HL-60 (cell line): ENCODE measurements around the gene THSD7B.

ENCODE experiments used
- DNase-seq, 2 experiments: peaks; one replicate each; pipeline ENCODE4 v3.0.0-alpha.2; 2010 to 2020; ENCODE audit warnings: low read depth in 1 of 2, low spot score in 1 of 2
- H3K27ac ChIP-seq: fragments of 250-450 bp; sonication (Bioruptor Pico); replicated peaks from 2 replicates; pipeline ENCODE4 v1.5.1; 2020; ENCODE audit warnings: mild to moderate bottlenecking, moderate library complexity
- H3K27me3 ChIP-seq: fragments of 250-450 bp; sonication (Bioruptor Pico); 2 replicates; pipeline ENCODE4 v1.5.1; 2021; ENCODE audit warnings: mild to moderate bottlenecking, moderate library complexity; ENCODE audit not compliant: insufficient read depth, poor library complexity, severe bottlenecking
- H3K4me3 ChIP-seq: replicated peaks from 2 replicates; pipeline ENCODE4 v1.5.1; 2011; ENCODE audit warnings: mild to moderate bottlenecking, control low read depth, low read length; ENCODE audit not compliant: insufficient read depth
- GABPA ChIP-seq: IDR thresholded peaks from 2 replicates; pipeline ENCODE4 v1.6.1; 2012; ENCODE audit warnings: low read depth
- POLR2AphosphoS5 ChIP-seq: IDR thresholded peaks from 2 replicates; pipeline ENCODE4 v1.6.1; 2012; ENCODE audit warnings: low read depth
- SPI1 ChIP-seq: IDR thresholded peaks from 2 replicates; pipeline ENCODE4 v1.6.1; 2012; ENCODE audit warnings: low read depth, mild to moderate bottlenecking, borderline replicate concordance
- TF ChIP-seq, protein P1 (sequence below): IDR thresholded peaks from 2 replicates; pipeline ENCODE4 v1.6.1; 2012; ENCODE audit warnings: low read depth; ENCODE audit not compliant: insufficient replicate concordance
- TF ChIP-seq, protein P2 (sequence below): IDR thresholded peaks from one replicate; pipeline ENCODE4 v1.5.1; 2011; ENCODE audit warnings: low read length, control low read depth, inconsistent platforms; ENCODE audit not compliant: insufficient read depth

The THSD7B gene

DNA sequence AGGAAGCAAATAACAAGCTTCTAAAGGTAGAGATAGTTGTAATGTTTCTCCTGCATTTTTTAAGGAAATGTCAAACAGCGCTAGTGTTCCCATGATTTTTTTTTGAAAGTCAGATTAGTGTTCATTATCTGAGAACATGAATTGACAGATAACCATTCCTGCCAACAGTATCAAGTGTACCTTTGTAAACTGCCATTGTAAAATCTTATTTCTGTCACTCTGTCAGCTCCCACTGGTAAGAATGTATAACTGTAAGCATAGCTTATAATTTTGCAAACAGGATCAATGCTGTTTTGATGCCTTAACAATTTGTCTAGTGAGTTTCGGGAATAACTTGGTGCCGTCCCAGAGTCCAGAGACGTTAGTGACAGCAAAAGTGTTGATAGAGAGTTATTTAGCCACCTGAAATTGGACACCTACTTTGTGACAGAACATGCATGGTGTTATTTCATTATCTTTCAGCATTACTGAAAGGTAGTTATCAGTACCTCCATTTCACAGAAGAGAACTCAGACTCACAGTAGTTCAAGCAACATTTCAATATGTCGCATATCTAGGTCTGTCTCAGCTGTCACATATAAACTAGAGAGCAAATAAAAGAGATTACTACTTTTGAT lies 221.4 kb downstream of the THSD7B start:
- H3K27ac ChIP-seq = no peak overlapping the region
- peaks cover 2% of the 10 kb centered on the region for H3K27me3 ChIP-seq
- DNase-seq = no peak
- no peak overlapping the region for H3K4me3 ChIP-seq
- TF ChIP-seq, protein P1, sequence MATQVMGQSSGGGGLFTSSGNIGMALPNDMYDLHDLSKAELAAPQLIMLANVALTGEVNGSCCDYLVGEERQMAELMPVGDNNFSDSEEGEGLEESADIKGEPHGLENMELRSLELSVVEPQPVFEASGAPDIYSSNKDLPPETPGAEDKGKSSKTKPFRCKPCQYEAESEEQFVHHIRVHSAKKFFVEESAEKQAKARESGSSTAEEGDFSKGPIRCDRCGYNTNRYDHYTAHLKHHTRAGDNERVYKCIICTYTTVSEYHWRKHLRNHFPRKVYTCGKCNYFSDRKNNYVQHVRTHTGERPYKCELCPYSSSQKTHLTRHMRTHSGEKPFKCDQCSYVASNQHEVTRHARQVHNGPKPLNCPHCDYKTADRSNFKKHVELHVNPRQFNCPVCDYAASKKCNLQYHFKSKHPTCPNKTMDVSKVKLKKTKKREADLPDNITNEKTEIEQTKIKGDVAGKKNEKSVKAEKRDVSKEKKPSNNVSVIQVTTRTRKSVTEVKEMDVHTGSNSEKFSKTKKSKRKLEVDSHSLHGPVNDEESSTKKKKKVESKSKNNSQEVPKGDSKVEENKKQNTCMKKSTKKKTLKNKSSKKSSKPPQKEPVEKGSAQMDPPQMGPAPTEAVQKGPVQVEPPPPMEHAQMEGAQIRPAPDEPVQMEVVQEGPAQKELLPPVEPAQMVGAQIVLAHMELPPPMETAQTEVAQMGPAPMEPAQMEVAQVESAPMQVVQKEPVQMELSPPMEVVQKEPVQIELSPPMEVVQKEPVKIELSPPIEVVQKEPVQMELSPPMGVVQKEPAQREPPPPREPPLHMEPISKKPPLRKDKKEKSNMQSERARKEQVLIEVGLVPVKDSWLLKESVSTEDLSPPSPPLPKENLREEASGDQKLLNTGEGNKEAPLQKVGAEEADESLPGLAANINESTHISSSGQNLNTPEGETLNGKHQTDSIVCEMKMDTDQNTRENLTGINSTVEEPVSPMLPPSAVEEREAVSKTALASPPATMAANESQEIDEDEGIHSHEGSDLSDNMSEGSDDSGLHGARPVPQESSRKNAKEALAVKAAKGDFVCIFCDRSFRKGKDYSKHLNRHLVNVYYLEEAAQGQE = no peak
- no peak for TF ChIP-seq SPI1
- TF ChIP-seq POLR2AphosphoS5 = no peak
- TF ChIP-seq GABPA = no peak
- TF ChIP-seq, protein P2, sequence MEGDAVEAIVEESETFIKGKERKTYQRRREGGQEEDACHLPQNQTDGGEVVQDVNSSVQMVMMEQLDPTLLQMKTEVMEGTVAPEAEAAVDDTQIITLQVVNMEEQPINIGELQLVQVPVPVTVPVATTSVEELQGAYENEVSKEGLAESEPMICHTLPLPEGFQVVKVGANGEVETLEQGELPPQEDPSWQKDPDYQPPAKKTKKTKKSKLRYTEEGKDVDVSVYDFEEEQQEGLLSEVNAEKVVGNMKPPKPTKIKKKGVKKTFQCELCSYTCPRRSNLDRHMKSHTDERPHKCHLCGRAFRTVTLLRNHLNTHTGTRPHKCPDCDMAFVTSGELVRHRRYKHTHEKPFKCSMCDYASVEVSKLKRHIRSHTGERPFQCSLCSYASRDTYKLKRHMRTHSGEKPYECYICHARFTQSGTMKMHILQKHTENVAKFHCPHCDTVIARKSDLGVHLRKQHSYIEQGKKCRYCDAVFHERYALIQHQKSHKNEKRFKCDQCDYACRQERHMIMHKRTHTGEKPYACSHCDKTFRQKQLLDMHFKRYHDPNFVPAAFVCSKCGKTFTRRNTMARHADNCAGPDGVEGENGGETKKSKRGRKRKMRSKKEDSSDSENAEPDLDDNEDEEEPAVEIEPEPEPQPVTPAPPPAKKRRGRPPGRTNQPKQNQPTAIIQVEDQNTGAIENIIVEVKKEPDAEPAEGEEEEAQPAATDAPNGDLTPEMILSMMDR = no peak

DNA sequence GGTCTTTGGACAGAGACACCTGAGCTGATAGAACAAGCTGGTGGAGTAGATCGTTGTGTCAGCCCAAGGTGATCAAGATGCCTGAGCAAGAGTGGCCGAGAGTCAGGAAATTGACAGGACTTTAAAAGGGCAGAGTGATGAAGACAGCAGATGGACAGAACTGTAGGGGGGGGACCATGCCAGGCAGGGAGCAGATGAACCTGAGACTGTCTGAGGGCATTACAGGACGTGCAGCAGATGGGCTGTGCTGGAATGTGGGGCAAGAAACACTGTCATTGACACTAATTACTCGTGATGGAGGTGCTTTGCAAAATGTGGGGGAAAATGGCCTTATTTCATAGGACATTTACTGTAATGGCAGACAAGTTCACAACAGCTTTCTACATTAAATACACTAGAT lies 225.0 kb downstream of the THSD7B start:
- DNase-seq = no peak
- Histone ChIP-seq H3K27ac (no peak overlapping the region), H3K27me3 (peaks cover 7% of the 10 kb centered on the region), H3K4me3 (no peak overlapping the region)
- TF ChIP-seq, protein P2 = no peak
- no peak for TF ChIP-seq POLR2AphosphoS5
- no peak for TF ChIP-seq GABPA
- TF ChIP-seq SPI1 = no peak
- TF ChIP-seq, protein P1 = no peak

DNA sequence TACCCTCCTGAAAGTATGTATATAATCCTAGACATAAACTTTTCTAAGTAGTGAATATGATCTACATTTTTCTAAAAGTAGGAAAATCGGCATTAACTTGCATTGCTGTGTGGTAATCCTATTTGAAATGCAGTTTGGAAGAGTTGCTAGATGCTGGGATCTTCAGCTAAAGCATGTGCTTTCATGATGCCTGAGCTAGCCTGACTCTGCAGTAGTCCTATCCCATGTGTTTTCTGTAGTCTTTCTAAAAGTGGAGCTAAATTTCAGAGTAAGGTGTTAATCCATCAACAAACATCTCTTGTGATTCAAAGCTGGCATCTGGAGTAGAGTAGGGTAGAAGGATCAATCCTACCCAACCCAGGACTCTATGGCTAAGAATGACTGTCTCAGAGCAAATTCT lies 229.4 kb downstream of the THSD7B start:
- TF ChIP-seq SPI1 (no peak), POLR2AphosphoS5 (no peak), GABPA (no peak)
- TF ChIP-seq, protein P2 = no peak
- TF ChIP-seq, protein P1 = no peak
- no peak for DNase-seq
- Histone ChIP-seq H3K27me3 (peaks cover 5% of the 10 kb centered on the region), H3K27ac (no peak overlapping the region), H3K4me3 (no peak overlapping the region)
